ENCODE data around the gene CHRNE. TPM values are rescaled to one million over a fixed set of nuclear protein-coding genes. Genes with fewer than 3 reads are reported as not detected.

CHRNE gene
- total and polyA plus RNA-seq, 2 of the 13 experiments (the other 11 are each of a cell fraction or from before 2014, with no cell fraction given) = 0.53 to 0.59 TPM

DNA sequence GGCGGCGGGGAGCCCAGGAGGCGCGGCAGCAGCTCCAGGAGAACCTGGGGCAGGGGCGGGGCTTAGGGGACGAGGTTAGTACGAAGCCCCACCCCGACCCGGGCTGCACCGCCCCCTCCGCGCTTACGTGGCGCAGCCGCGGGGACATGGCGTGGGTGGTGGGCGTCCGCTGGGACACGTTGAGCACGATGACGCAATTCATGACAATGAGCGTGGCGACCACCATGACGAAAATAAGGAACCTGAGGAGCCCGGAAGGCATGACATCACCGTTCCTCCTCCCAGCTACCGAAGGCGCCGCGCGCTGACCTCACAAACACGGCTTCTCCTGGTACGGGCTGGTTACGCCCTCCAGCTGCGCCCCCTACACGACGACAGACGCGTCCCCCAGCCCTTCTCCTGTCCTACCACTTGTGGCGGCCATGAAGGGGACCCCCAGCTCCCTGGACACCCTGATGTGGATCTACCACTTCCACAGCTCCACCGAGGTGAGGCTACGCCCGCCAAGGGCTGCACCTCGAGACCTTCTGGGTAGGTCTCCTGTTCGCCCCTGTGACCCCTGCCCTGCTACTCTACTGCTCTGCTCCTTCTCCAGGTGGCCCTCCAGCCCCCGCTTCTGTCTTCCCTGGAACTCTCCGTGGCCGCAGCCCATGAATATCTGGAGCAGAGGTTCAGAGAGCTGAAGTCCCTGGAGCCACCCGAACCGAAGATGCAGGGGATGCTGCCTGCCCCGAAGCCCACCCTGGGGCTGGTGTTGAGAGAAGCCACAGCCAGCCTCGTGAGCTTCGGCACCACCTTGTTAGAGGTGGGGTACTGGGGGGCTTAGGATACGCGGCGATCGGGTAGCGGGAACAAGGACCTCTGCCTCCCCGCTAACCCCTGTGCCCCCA is 3.3 kb downstream of the CHRNE start, which contains the start of gene C17orf107 (continued):
- TF ChIP-seq, protein P1, sequence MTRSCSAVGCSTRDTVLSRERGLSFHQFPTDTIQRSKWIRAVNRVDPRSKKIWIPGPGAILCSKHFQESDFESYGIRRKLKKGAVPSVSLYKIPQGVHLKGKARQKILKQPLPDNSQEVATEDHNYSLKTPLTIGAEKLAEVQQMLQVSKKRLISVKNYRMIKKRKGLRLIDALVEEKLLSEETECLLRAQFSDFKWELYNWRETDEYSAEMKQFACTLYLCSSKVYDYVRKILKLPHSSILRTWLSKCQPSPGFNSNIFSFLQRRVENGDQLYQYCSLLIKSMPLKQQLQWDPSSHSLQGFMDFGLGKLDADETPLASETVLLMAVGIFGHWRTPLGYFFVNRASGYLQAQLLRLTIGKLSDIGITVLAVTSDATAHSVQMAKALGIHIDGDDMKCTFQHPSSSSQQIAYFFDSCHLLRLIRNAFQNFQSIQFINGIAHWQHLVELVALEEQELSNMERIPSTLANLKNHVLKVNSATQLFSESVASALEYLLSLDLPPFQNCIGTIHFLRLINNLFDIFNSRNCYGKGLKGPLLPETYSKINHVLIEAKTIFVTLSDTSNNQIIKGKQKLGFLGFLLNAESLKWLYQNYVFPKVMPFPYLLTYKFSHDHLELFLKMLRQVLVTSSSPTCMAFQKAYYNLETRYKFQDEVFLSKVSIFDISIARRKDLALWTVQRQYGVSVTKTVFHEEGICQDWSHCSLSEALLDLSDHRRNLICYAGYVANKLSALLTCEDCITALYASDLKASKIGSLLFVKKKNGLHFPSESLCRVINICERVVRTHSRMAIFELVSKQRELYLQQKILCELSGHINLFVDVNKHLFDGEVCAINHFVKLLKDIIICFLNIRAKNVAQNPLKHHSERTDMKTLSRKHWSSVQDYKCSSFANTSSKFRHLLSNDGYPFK (CRISPR knock-in tag; IDR thresholded peaks at IDR 0.05; ENCODE audit: borderline replicate concordance) = no peak
- TF ChIP-seq FOXK2 (IDR thresholded peaks at IDR 0.05) = no peak
- no peak for TF ChIP-seq KLF13 (CRISPR knock-in tag; IDR thresholded peaks at IDR 0.05)
- no peak for TF ChIP-seq CBFB (CRISPR knock-in tag; IDR thresholded peaks at IDR 0.05)
- TF ChIP-seq, protein P2, sequence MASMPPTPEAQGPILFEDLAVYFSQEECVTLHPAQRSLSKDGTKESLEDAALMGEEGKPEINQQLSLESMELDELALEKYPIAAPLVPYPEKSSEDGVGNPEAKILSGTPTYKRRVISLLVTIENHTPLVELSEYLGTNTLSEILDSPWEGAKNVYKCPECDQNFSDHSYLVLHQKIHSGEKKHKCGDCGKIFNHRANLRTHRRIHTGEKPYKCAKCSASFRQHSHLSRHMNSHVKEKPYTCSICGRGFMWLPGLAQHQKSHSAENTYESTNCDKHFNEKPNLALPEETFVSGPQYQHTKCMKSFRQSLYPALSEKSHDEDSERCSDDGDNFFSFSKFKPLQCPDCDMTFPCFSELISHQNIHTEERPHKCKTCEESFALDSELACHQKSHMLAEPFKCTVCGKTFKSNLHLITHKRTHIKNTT (CRISPR knock-in tag; IDR thresholded peaks at IDR 0.05) = no peak
- TF ChIP-seq, protein P3, sequence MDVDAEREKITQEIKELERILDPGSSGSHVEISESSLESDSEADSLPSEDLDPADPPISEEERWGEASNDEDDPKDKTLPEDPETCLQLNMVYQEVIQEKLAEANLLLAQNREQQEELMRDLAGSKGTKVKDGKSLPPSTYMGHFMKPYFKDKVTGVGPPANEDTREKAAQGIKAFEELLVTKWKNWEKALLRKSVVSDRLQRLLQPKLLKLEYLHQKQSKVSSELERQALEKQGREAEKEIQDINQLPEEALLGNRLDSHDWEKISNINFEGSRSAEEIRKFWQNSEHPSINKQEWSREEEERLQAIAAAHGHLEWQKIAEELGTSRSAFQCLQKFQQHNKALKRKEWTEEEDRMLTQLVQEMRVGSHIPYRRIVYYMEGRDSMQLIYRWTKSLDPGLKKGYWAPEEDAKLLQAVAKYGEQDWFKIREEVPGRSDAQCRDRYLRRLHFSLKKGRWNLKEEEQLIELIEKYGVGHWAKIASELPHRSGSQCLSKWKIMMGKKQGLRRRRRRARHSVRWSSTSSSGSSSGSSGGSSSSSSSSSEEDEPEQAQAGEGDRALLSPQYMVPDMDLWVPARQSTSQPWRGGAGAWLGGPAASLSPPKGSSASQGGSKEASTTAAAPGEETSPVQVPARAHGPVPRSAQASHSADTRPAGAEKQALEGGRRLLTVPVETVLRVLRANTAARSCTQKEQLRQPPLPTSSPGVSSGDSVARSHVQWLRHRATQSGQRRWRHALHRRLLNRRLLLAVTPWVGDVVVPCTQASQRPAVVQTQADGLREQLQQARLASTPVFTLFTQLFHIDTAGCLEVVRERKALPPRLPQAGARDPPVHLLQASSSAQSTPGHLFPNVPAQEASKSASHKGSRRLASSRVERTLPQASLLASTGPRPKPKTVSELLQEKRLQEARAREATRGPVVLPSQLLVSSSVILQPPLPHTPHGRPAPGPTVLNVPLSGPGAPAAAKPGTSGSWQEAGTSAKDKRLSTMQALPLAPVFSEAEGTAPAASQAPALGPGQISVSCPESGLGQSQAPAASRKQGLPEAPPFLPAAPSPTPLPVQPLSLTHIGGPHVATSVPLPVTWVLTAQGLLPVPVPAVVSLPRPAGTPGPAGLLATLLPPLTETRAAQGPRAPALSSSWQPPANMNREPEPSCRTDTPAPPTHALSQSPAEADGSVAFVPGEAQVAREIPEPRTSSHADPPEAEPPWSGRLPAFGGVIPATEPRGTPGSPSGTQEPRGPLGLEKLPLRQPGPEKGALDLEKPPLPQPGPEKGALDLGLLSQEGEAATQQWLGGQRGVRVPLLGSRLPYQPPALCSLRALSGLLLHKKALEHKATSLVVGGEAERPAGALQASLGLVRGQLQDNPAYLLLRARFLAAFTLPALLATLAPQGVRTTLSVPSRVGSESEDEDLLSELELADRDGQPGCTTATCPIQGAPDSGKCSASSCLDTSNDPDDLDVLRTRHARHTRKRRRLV (CRISPR knock-in tag; IDR thresholded peaks at IDR 0.05) = no peak
- no peak for TF ChIP-seq HNRNPUL1 (IDR thresholded peaks at IDR 0.05; ENCODE audit: low read depth, low read length)
- no peak for TF ChIP-seq ZNF431 (CRISPR knock-in tag; IDR thresholded peaks at IDR 0.05; ENCODE audit: borderline replicate concordance, low read depth)
- no peak for TF ChIP-seq ETV5 (CRISPR knock-in tag; IDR thresholded peaks at IDR 0.05; ENCODE audit: borderline replicate concordance)
- no peak for TF ChIP-seq RFXANK (CRISPR knock-in tag; IDR thresholded peaks at IDR 0.05)
- no peak for TF ChIP-seq ZNF136 (CRISPR knock-in tag; IDR thresholded peaks at IDR 0.05; ENCODE audit: low read depth)
- TF ChIP-seq MTA1 (CRISPR knock-in tag; IDR thresholded peaks at IDR 0.05; ENCODE audit: borderline replicate concordance) = no peak
- TF ChIP-seq, protein P4, sequence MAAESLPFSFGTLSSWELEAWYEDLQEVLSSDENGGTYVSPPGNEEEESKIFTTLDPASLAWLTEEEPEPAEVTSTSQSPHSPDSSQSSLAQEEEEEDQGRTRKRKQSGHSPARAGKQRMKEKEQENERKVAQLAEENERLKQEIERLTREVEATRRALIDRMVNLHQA (CRISPR knock-in tag; IDR thresholded peaks at IDR 0.05) = no peak
- TF ChIP-seq, protein P5, sequence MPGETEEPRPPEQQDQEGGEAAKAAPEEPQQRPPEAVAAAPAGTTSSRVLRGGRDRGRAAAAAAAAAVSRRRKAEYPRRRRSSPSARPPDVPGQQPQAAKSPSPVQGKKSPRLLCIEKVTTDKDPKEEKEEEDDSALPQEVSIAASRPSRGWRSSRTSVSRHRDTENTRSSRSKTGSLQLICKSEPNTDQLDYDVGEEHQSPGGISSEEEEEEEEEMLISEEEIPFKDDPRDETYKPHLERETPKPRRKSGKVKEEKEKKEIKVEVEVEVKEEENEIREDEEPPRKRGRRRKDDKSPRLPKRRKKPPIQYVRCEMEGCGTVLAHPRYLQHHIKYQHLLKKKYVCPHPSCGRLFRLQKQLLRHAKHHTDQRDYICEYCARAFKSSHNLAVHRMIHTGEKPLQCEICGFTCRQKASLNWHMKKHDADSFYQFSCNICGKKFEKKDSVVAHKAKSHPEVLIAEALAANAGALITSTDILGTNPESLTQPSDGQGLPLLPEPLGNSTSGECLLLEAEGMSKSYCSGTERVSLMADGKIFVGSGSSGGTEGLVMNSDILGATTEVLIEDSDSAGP (CRISPR knock-in tag; IDR thresholded peaks at IDR 0.05; ENCODE audit: borderline replicate concordance) = 0 out of 2 replicates have a peak, but pooled peaks have one; percentile 14
- TF ChIP-seq AGO2 (optimal IDR thresholded peaks at IDR 0.05; ENCODE audit: low read depth, low read length) = peak; percentile 60
- 0 out of 2 replicates have a peak, but pooled peaks have one; percentile 22 for TF ChIP-seq POLR2G (IDR thresholded peaks at IDR 0.05; ENCODE audit: low read depth, low read length)
